Liver (tissue), 9 donors: Measurements from ENCODE around the gene MARCHF6. TPM values are rescaled to one million over a fixed set of nuclear protein-coding genes. Genes with fewer than 3 reads are reported as not detected.
A peak's percentile ranks its signal among the peaks of the same experiment; 100 is the strongest.

Experiments
- DNase-seq: peaks from one replicate; pipeline ENCODE4 v3.0.0-alpha.2; 2017; ENCODE audit warnings: low spot score
- H3K27ac ChIP-seq, 2 donors: one replicate each; pipeline ENCODE4 v1.7.0; 2013; ENCODE audit warnings: inconsistent platforms in 2 of 2, low read length in 2 of 2, control low read depth in 1 of 2, low read depth in 1 of 2, mild to moderate bottlenecking in 1 of 2
- H3K27me3 ChIP-seq, 4 donors: one replicate each; pipeline versions ENCODE4 v1.6.1 to v1.7.0; 2013; ENCODE audit warnings: low read length in 3 of 4, inconsistent platforms in 1 of 4, mild to moderate bottlenecking in 1 of 4, moderate library complexity in 1 of 4; ENCODE audit not compliant: control insufficient read depth in 4 of 4, insufficient read depth in 4 of 4
- H3K36me3 ChIP-seq, 4 donors: one replicate each; pipeline versions ENCODE4 v1.6.1 to v1.7.0; 2013; ENCODE audit warnings: low read length in 3 of 4, mild to moderate bottlenecking in 3 of 4, low read depth in 1 of 4, moderate library complexity in 1 of 4; ENCODE audit not compliant: control insufficient read depth in 4 of 4, insufficient read depth in 3 of 4
- H3K4me1 ChIP-seq, 4 donors: one replicate each; pipeline versions ENCODE4 v1.6.1 to v1.7.0; 2013; ENCODE audit warnings: low read length in 3 of 4, mild to moderate bottlenecking in 3 of 4, moderate library complexity in 1 of 4; ENCODE audit not compliant: control insufficient read depth in 4 of 4, insufficient read depth in 4 of 4
- H3K4me3 ChIP-seq, 3 donors: one replicate each; pipeline versions ENCODE4 v1.6.1 to v1.7.0; 2013; ENCODE audit warnings: low read length in 3 of 3, control low read depth in 1 of 3, low read depth in 1 of 3, mild to moderate bottlenecking in 1 of 3
- H3K9ac ChIP-seq, 2 donors: one replicate each; pipeline ENCODE4 v1.7.0; 2013; ENCODE audit warnings: low read length in 2 of 2, mild to moderate bottlenecking in 2 of 2, moderate library complexity in 2 of 2, control low read depth in 1 of 2, low read depth in 1 of 2
- H3K9me3 ChIP-seq, 4 donors: one replicate each; pipeline versions ENCODE4 v1.6.1 to v1.7.0; 2013; ENCODE audit warnings: low read length in 3 of 4; ENCODE audit not compliant: control insufficient read depth in 4 of 4
- ATF3 ChIP-seq: IDR thresholded peaks from 2 replicates; pipeline ENCODE4 v1.6.1; 2016; ENCODE audit warnings: antibody characterized with exemption
- CTCF ChIP-seq: fragments of 150-350 bp; IDR thresholded peaks from 2 replicates; pipeline ENCODE4 v1.5.1; 2017; ENCODE audit warnings: improper control_type of control experiment, low read depth, low read length; ENCODE audit not compliant: missing input control
- EGR1 ChIP-seq, 2 donors: IDR thresholded peaks; 2 replicates each; pipeline ENCODE4 v1.6.1; 2016 to 2018; ENCODE audit warnings: antibody characterized with exemption in 2 of 2, low read depth in 2 of 2
- FOXA1 ChIP-seq: IDR thresholded peaks from 2 replicates; pipeline ENCODE4 v1.6.1; 2016; ENCODE audit warnings: antibody characterized with exemption
- FOXA2 ChIP-seq: IDR thresholded peaks from 2 replicates; pipeline ENCODE4 v1.6.1; 2016; ENCODE audit warnings: antibody characterized with exemption
- GABPA ChIP-seq, 2 donors: IDR thresholded peaks in 1 of 2; conservative IDR thresholded peaks in 1 of 2; 2 replicates each; pipeline ENCODE4 v1.6.1; 2016; ENCODE audit warnings: antibody characterized with exemption in 2 of 2, mild to moderate bottlenecking in 1 of 2, moderate library complexity in 1 of 2
- HNF4A ChIP-seq, 2 donors: conservative IDR thresholded peaks; 2 replicates each; pipeline ENCODE4 v1.6.1; 2016; ENCODE audit warnings: antibody characterized with exemption in 2 of 2, mild to moderate bottlenecking in 2 of 2
- HNF4G ChIP-seq: IDR thresholded peaks from 2 replicates; pipeline ENCODE4 v1.6.1; 2016; ENCODE audit warnings: antibody characterized with exemption
- JUND ChIP-seq, 2 donors: IDR thresholded peaks; 2 replicates each; pipeline ENCODE4 v1.6.1; 2016; ENCODE audit warnings: antibody characterized with exemption in 2 of 2
- MAX ChIP-seq: IDR thresholded peaks from 2 replicates; pipeline ENCODE4 v1.6.1; 2016; ENCODE audit warnings: antibody characterized with exemption
- NR2F2 ChIP-seq: IDR thresholded peaks from 2 replicates; pipeline ENCODE4 v1.6.1; 2016; ENCODE audit warnings: antibody characterized with exemption
- RAD21 ChIP-seq, 2 donors: IDR thresholded peaks; 2 replicates each; pipeline ENCODE4 v1.6.1; 2016; ENCODE audit warnings: antibody characterized with exemption in 2 of 2, mild to moderate bottlenecking in 2 of 2
- REST ChIP-seq: IDR thresholded peaks from 2 replicates; pipeline ENCODE4 v1.6.1; 2016; ENCODE audit warnings: antibody characterized with exemption, mild to moderate bottlenecking
- RXRA ChIP-seq, 2 donors: IDR thresholded peaks; 2 replicates each; pipeline ENCODE4 v1.6.1; 2017 to 2018; ENCODE audit warnings: antibody characterized with exemption in 2 of 2, mild to moderate bottlenecking in 1 of 2
- SP1 ChIP-seq: IDR thresholded peaks from 2 replicates; pipeline ENCODE4 v1.6.1; 2018; ENCODE audit warnings: antibody characterized with exemption, mild to moderate bottlenecking
- TAF1 ChIP-seq: conservative IDR thresholded peaks from 2 replicates; pipeline ENCODE4 v1.6.1; 2016; ENCODE audit warnings: antibody characterized with exemption, mild to moderate bottlenecking
- YY1 ChIP-seq: IDR thresholded peaks from 2 replicates; pipeline ENCODE4 v1.6.1; 2016; ENCODE audit warnings: antibody characterized with exemption, mild to moderate bottlenecking
- ZBTB33 ChIP-seq: IDR thresholded peaks from 2 replicates; pipeline ENCODE4 v1.6.1; 2016; ENCODE audit warnings: antibody characterized with exemption
- WGBS: extraction: QIAGEN DNeasy Blood & Tissue Kit; methylation state at CpG from one replicate; pipeline ENCODE4 v1.1.7; 2013; 5-methylcytosine and 5-hydroxymethylcytosine counted together
- polyA plus RNA-seq, 2 donors: library from polyadenylated mRNA; stranded (reverse) in 1 of 2; unstranded in 1 of 2; fragments of 200-250 nt in 1 of 2; fragments of >200 nt in 1 of 2; fragmentation: Nextera tagmentation in 1 of 2; extraction: Ambion mirVana in 1 of 2; gene quantifications; one replicate each; pipeline versions ENCODE4 v1.2.1 to v1.2.3, GENCODE V29; 2013 to 2015
- total RNA-seq, 2 donors: library from RNA; depleted of rRNA; stranded (reverse); fragments of >200 nt; gene quantifications; one replicate each; pipeline ENCODE4 v1.2.3, GENCODE V29; 2014
- donor health status: healthy.
- donor health status: healthy.
- donor health status: healthy.
- donor health status: healthy.
- donor health status: healthy.

The MARCHF6 gene
- total and polyA plus RNA-seq, 4 donors, result 20.6 to 77.7 (median 62.4) TPM

GRCh38 chr5:10364186-10364689 lies 10.7 kb downstream of the MARCHF6 start:
- peak; percentile 53 for TF ChIP-seq CTCF
- TF ChIP-seq GABPA (IDR thresholded peaks at IDR 0.05 in 1 of 2, conservative IDR thresholded peaks at IDR 0.05 in 1 of 2), result no peak
- no peak for TF ChIP-seq EGR1 (IDR thresholded peaks at IDR 0.05; ENCODE audit: low read depth in 2 of 2)
- no peak for TF ChIP-seq NR2F2
- no peak for TF ChIP-seq HNF4A (conservative IDR thresholded peaks at IDR 0.05)
- no peak for TF ChIP-seq ATF3
- no peak for TF ChIP-seq REST
- TF ChIP-seq TAF1, result no peak
- no peak for TF ChIP-seq RXRA (IDR thresholded peaks at IDR 0.05)
- no peak for TF ChIP-seq FOXA2
- no peak for TF ChIP-seq MAX
- TF ChIP-seq RAD21 (IDR thresholded peaks at IDR 0.05), result peak; percentile 78 to 81
- no peak for TF ChIP-seq HNF4G
- TF ChIP-seq FOXA1, result no peak
- no peak for TF ChIP-seq ZBTB33
- TF ChIP-seq YY1, result no peak
- Histone ChIP-seq H3K4me1 (peaks cover 4 to 13% (median 8%) of the 10 kb centered on the region in 4 donors), H3K9me3 (no peaks in the 10 kb centered on the region), H3K9ac (no peak overlapping the region), H3K36me3 (no peaks in the 10 kb centered on the region), H3K27me3 (no peaks in the 10 kb centered on the region), H3K27ac (no peak overlapping the region), H3K4me3 (no peak overlapping the region)
- 86% methylated on average over 1 of the region's 1 CpG for WGBS
- DNase-seq, result no peak

GRCh38 chr5:10365782-10366181 lies 12.3 kb downstream of the MARCHF6 start:
- H3K27me3 ChIP-seq, result no peaks in the 10 kb centered on the region
- no peak for DNase-seq
- H3K4me1 ChIP-seq, result peaks cover 4 to 13% (median 6%) of the 10 kb centered on the region in 4 donors
- 95% methylated on average over 7 of the region's 7 CpGs for WGBS
- no peaks in the 10 kb centered on the region for H3K36me3 ChIP-seq
- no peak overlapping the region for H3K27ac ChIP-seq
- no peaks in the 10 kb centered on the region for H3K9me3 ChIP-seq
- H3K9ac ChIP-seq, result no peak overlapping the region
- no peak for TF ChIP-seq RAD21 (IDR thresholded peaks at IDR 0.05)
- no peak for TF ChIP-seq SP1
- TF ChIP-seq FOXA1, result no peak
- no peak for TF ChIP-seq RXRA (IDR thresholded peaks at IDR 0.05)
- no peak for TF ChIP-seq ZBTB33
- TF ChIP-seq ATF3, result no peak
- no peak for TF ChIP-seq CTCF
- no peak for TF ChIP-seq HNF4A (conservative IDR thresholded peaks at IDR 0.05)
- no peak for TF ChIP-seq HNF4G
- no peak for TF ChIP-seq TAF1
- TF ChIP-seq NR2F2, result no peak
- TF ChIP-seq JUND (IDR thresholded peaks at IDR 0.05), result no peak
- H3K4me3 ChIP-seq, result no peak overlapping the region
